ENCODE data around the gene OPTC.

DNA sequence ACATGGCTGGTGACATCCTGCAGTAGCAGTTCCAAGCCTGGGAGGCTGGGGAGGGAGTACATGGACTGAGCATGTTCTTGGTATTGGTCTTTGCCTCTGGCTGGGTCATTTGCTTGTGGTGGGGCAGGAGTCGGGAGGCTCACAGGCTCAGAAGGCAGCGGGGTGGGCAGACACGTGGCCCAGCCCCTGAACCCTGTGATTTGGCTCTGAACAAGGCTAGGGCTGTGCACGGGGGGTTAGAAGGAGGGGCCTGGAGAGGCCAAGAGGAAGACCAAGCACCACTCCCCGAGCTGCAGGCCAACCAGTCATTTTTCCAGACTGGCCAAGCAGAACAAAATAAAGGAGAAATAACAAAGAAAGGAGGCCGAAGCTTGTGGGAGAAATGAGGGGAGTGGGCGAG, 28.0 kb upstream of the OPTC start:
- no peak for TF ChIP-seq EZH2 (IDR thresholded peaks at IDR 0.05)
- TF ChIP-seq POLR2AphosphoS5 (IDR thresholded peaks at IDR 0.05; ENCODE audit: borderline replicate concordance, low read depth, low read length), result no peak

All from SK-N-MC (cell line).